HG02798 (cell line): ENCODE data around the gene PHKG2.
A peak's percentile ranks its signal among the peaks of the same experiment; 100 is the strongest.
"Not testable (repeated sequence)": the region's sequence is repeated elsewhere in the genome, so short reads cannot be mapped to it uniquely, and the experiment has no call there.

Source experiments
- ATAC-seq: cut with Tn5 transposase; IDR thresholded peaks from one replicate; pipeline ENCODE4 v1.9.1; 2021; ENCODE audit warnings: mild to moderate bottlenecking; ENCODE audit not compliant: unreplicated experiment, poor library complexity

PHKG2 gene

GRCh38 chr16:30747799-30748633 lies at the start of gene PHKG2:
PHKG2 (plus strand) TSS chr16:30748425; CDS start chr16:30748821, 396 bp downstream.
- ATAC-seq, result peak; percentile 98

GRCh38 chr16:30698816-30699614 lies 49.2 kb upstream of the PHKG2 start, which contains the start of gene SRCAP:
SRCAP (plus strand) TSS chr16:30699171; CDS start chr16:30700825, 1,654 bp downstream.
- peak; percentile 32 for ATAC-seq

GRCh38 chr16:30699615-30700099 lies 48.6 kb upstream of the PHKG2 start:
- ATAC-seq, result no peak

- no peak for ATAC-seq
These were observed 47.7 kb upstream of the PHKG2 start for GRCh38 chr16:30700491-30700890.

- no peak for ATAC-seq
These were observed 47.3 kb upstream of the PHKG2 start for GRCh38 chr16:30700971-30701370.

- not testable (repeated sequence) for ATAC-seq
These were observed 45.2 kb upstream of the PHKG2 start for GRCh38 chr16:30703071-30703470.

GRCh38 chr16:30703971-30704370 lies 44.3 kb upstream of the PHKG2 start:
- ATAC-seq, result no peak

GRCh38 chr16:30706046-30706445 lies 42.2 kb upstream of the PHKG2 start:
- ATAC-seq, result no peak

- ATAC-seq, result no peak
These were observed 37.3 kb upstream of the PHKG2 start for GRCh38 chr16:30710971-30711370.

GRCh38 chr16:30711712-30712111 lies 36.5 kb upstream of the PHKG2 start:
- no peak for ATAC-seq

- no peak for ATAC-seq
These were observed 32.3 kb upstream of the PHKG2 start for GRCh38 chr16:30715750-30716445.

- ATAC-seq, result no peak
These were observed 28.1 kb upstream of the PHKG2 start for GRCh38 chr16:30720086-30720485.

- no peak for ATAC-seq
These were observed 27.5 kb upstream of the PHKG2 start for GRCh38 chr16:30720694-30721093.

- no peak for ATAC-seq
These were observed 27.1 kb upstream of the PHKG2 start for GRCh38 chr16:30721167-30721566.

- no peak for ATAC-seq
These were observed 26.6 kb upstream of the PHKG2 start for GRCh38 chr16:30721606-30722005.

GRCh38 chr16:30722443-30722842 lies 25.8 kb upstream of the PHKG2 start:
- no peak for ATAC-seq

- ATAC-seq, result no peak
These were observed 25.3 kb upstream of the PHKG2 start for GRCh38 chr16:30722916-30723315.

- ATAC-seq, result no peak
These were observed 24.4 kb upstream of the PHKG2 start for GRCh38 chr16:30723725-30724355.

- no peak for ATAC-seq
These were observed 23.4 kb upstream of the PHKG2 start for GRCh38 chr16:30724641-30725417.
